CD8-positive, alpha-beta memory T cell (primary cell): ENCODE data around the gene ANAPC2. TPM values are rescaled to one million over a fixed set of nuclear protein-coding genes. Genes with fewer than 3 reads are reported as not detected.

Experiments
- CTCF ChIA-PET: fragments of 350-600 bp; sonication (Branson Sonifier 250); formaldehyde crosslinking; loops from one replicate; lab custom pipeline; 2021; ENCODE audit warnings: antibody characterized with exemption; lab: Charles Lee
- POLR2A ChIA-PET: fragments of 350-600 bp; sonication (Branson Sonifier 250); formaldehyde crosslinking; loops from one replicate; lab custom pipeline; 2021; ENCODE audit warnings: antibody characterized with exemption; lab: Charles Lee
- DNase-seq, 5 donors: peaks; one replicate each; pipeline versions ENCODE4 v3.0.0 to v3.0.0-alpha.2; 2020 to 2022; ENCODE audit warnings: mixed read lengths in 1 of 5
- H3K27ac ChIP-seq: one replicate; pipeline ENCODE4 v1.7.0; 2013; ENCODE audit warnings: low read depth, mild to moderate bottlenecking, low read length, moderate library complexity
- H3K27me3 ChIP-seq: 2 replicates; pipeline ENCODE4 v1.7.0; 2013; ENCODE audit warnings: low read length, mild to moderate bottlenecking; ENCODE audit not compliant: insufficient read depth, poor library complexity, severe bottlenecking
- H3K36me3 ChIP-seq: 2 replicates; pipeline ENCODE4 v1.7.0; 2013; ENCODE audit warnings: mild to moderate bottlenecking, low read length, moderate library complexity; ENCODE audit not compliant: insufficient read depth
- H3K4me1 ChIP-seq: 2 replicates; pipeline ENCODE4 v1.7.0; 2013; ENCODE audit warnings: mild to moderate bottlenecking, low read length, moderate library complexity; ENCODE audit not compliant: insufficient read depth
- H3K4me3 ChIP-seq: 2 replicates; pipeline ENCODE4 v1.7.0; 2013; ENCODE audit warnings: mild to moderate bottlenecking, low read length
- H3K9me3 ChIP-seq: 2 replicates; pipeline ENCODE4 v1.7.0; 2013; ENCODE audit warnings: mild to moderate bottlenecking, low read length
- H3K27ac Mint-ChIP-seq, 8 donors: one replicate each; pipeline ENCODE4 v1.8.0; 2020 to 2021; ENCODE audit warnings: mixed read lengths in 8 of 8, mild to moderate bottlenecking in 6 of 8, inconsistent platforms in 3 of 8, moderate library complexity in 3 of 8
- H3K27me3 Mint-ChIP-seq, 2 donors: one replicate each; pipeline ENCODE4 v1.8.0; 2020 to 2021; ENCODE audit warnings: mixed read lengths in 2 of 2, mild to moderate bottlenecking in 1 of 2, moderate library complexity in 1 of 2
- H3K36me3 Mint-ChIP-seq, 3 donors: one replicate each; pipeline ENCODE4 v1.8.0; 2020 to 2021; ENCODE audit warnings: mixed read lengths in 3 of 3, inconsistent platforms in 1 of 3, mild to moderate bottlenecking in 1 of 3
- H3K4me1 Mint-ChIP-seq, 3 donors: one replicate each; pipeline ENCODE4 v1.8.0; 2020 to 2021; ENCODE audit warnings: mixed read lengths in 3 of 3, inconsistent platforms in 1 of 3, mild to moderate bottlenecking in 1 of 3
- H3K4me3 Mint-ChIP-seq, 7 donors: one replicate each; pipeline ENCODE4 v1.8.0; 2020 to 2021; ENCODE audit warnings: mixed read lengths in 7 of 7, mild to moderate bottlenecking in 6 of 7, moderate library complexity in 4 of 7, inconsistent platforms in 2 of 7
- H3K9me3 Mint-ChIP-seq, 5 donors: one replicate each; pipeline ENCODE4 v1.8.0; 2020 to 2022; ENCODE audit warnings: mixed read lengths in 5 of 5, mild to moderate bottlenecking in 3 of 5, moderate library complexity in 2 of 5, inconsistent platforms in 1 of 5
- polyA plus RNA-seq: library from polyadenylated mRNA; unstranded; fragments of 300-500 nt; fragmentation: Illumina TruSeq; gene quantifications from one replicate; pipeline ENCODE4 v1.2.3, GENCODE V29; 2021
- total RNA-seq, 2 experiments: library from RNA; stranded (reverse); gene quantifications; one replicate each; pipeline ENCODE4 v1.2.3, GENCODE V29; 2021

ANAPC2 gene
- total and polyA plus RNA-seq, 3 experiments from 2014 or later, result 5.4 to 57.0 (median 50.2) TPM

DNA sequence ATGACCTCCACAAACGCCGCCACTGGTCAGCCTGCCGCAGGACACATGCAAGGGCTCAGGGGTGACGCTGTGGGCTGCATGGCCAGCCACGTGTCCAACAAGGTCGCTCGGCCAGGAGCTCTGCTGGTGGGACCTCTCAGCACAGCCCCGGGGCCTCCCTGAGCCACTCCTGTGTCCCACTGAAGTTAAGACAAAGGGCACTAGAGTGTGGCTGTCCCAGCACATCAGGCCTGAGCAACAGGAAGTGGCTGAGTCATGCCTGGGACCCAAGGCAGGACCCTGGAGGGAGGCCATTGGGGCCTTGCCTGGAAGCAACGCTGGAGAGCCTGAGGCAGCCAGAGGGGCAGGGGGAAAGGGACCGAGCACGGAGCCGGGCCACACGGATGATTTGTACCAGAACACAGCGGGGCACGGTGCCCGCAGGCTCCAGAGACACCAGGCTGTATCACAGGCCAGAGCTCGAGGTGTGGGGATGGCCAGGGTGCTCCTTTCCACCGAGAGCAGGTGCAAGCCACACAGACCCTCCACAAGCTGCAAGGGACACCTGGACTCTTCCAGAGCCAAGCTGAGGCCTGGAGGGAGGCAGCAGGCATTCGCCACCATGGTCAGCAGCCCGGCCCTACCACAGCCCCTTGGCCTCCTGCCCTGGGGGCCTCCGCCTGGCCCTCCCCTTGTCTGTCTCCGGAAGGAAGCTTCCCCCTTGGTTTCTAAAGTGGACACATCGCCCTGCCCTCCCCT lies 10.0 kb downstream of the ANAPC2 start:
- no peaks in the 10 kb centered on the region for H3K9me3 Mint-ChIP-seq
- CTCF ChIA-PET, result interaction anchor here (0.9 to 1.5 kb wide), 2 partner anchors 11 to 49 kb away, joined by 3 read pairs; partner anchors contain the start of gene RNF224
- Histone ChIP-seq H3K27ac (no peak overlapping the region), H3K4me1 (no peaks in the 10 kb centered on the region), H3K27me3 (no peaks in the 10 kb centered on the region), H3K9me3 (no peaks in the 10 kb centered on the region), H3K36me3 (peaks cover 6% of the 10 kb centered on the region), H3K4me3 (no peak overlapping the region)
- no peaks in the 10 kb centered on the region for H3K27me3 Mint-ChIP-seq
- POLR2A ChIA-PET, result no interaction called here
- H3K4me1 Mint-ChIP-seq, result peaks cover 0 to 8% (median 2%) of the 10 kb centered on the region in 3 donors
- H3K27ac Mint-ChIP-seq, result peak overlapping the region in 1 of 8 donors; percentile 82
- peaks cover 0 to 54% (median 2%) of the 10 kb centered on the region in 3 donors for H3K36me3 Mint-ChIP-seq
- no peak overlapping the region for H3K4me3 Mint-ChIP-seq
- no peak for DNase-seq

DNA sequence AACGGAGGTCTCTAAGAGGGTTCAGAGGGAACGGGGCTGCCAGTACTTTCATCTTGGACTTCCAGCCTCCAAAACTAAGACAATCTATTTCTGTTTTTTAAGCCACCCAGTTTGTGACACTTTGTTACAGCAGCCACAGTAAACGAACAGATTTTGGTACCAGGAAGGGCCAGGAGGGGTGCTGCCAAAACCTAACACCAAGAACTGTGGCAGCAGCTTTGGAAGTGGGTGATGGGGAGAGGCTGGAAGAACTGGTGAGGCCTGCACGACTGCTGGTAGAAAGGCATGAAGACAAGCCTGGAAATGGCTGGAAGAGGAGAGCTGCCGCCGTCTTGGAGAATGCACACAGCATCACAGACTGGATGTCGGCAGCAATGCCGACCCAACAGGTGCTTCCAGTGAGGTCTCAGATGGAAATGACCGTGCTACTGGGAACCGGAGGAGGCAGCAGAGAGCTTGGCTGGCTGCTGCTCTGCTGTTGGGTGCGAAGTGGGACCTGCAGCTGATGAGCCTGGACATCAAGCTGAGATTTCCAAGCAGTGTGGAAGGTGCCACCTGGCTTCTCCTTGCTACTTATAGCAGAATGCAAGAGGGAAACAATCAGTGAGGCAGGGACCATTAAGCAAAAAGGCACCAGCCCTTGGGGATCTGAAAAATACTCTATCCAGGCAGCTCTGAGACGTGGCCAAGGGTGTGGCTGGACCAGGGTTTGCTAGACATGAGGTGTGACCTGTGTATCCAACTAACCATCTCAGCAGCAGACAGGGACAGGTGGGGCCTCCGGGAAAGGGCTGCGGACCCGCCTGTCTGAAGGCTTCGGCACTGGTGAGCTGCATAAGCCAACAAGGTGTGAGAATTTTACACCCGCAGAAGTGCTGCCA lies 11.8 kb downstream of the ANAPC2 start:
- H3K9me3 ChIP-seq, result no peaks in the 10 kb centered on the region
- no peaks in the 10 kb centered on the region for H3K9me3 Mint-ChIP-seq
- peaks cover 0 to 37% (median 0%) of the 10 kb centered on the region in 3 donors for H3K36me3 Mint-ChIP-seq
- H3K36me3 ChIP-seq, result no peaks in the 10 kb centered on the region
- H3K27me3 ChIP-seq, result no peaks in the 10 kb centered on the region
- H3K27me3 Mint-ChIP-seq, result peaks cover 0 to 3% of the 10 kb centered on the region in 2 donors
- no peak overlapping the region for H3K4me3 ChIP-seq
- no peaks in the 10 kb centered on the region for H3K4me1 ChIP-seq
- no peak for DNase-seq
- H3K4me3 Mint-ChIP-seq, result no peak overlapping the region
- POLR2A ChIA-PET, result interaction anchor here (1.1 kb wide), 2 partner anchors 47 to 49 kb away, joined by 3 to 5 read pairs; no protein-coding TSS in a partner anchor
- no peak overlapping the region for H3K27ac ChIP-seq
- CTCF ChIA-PET, result interaction anchor here (0.7 to 1.4 kb wide), 7 partner anchors 12 to 757 kb away, joined by 3 to 5 read pairs (median 3); partner anchors contain the start of genes ANAPC2, RNF224 and SSNA1
- H3K4me1 Mint-ChIP-seq, result peaks cover 0 to 11% (median 0%) of the 10 kb centered on the region in 3 donors
- peak overlapping the region in 2 of 8 donors; percentile 62 to 79 for H3K27ac Mint-ChIP-seq

DNA sequence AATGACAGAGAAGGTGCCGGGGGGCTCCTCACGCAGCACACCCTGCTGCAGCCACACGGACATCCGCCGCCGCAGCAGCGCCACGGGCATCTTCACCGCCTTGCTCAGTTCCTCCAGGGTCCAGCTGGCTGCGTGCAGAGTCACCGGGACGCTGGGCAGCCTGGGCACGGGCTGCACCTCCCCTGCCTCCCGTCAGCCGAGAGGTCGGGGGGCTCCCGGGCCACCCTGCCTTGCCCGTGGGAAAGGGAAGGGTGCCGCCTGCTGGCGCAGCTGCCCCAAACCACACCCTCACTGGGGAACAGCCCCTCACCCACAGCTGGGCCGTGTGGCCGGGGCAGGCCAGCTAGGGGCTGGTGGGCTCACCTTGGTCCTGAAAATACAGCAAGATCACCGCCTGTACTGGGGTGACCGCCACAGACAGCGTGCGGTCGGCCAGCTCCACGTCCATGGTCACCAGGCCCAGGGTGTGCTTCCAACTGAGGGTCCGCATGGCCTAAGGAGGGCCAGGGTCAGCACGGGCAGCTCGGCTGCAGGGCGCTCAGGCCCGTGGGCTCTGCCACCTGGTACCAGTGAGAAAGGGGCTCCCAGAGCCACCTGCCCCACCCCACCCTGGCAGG lies 12.9 kb downstream of the ANAPC2 start:
- DNase-seq, result no peak
- no peaks in the 10 kb centered on the region for H3K9me3 ChIP-seq
- H3K9me3 Mint-ChIP-seq, result no peaks in the 10 kb centered on the region
- H3K27me3 ChIP-seq, result peaks cover 3% of the 10 kb centered on the region
- peaks cover 0 to 28% (median 0%) of the 10 kb centered on the region in 3 donors for H3K36me3 Mint-ChIP-seq
- CTCF ChIA-PET, result interaction anchor here (0.8 to 1.4 kb wide), 3 partner anchors 26 to 129 kb away, joined by 3 read pairs; no protein-coding TSS in a partner anchor
- POLR2A ChIA-PET, result no interaction called here
- H3K4me3 Mint-ChIP-seq, result no peak overlapping the region
- no peak overlapping the region for H3K4me3 ChIP-seq
- H3K27ac Mint-ChIP-seq, result no peak overlapping the region
- H3K4me1 Mint-ChIP-seq, result peaks cover 0 to 11% (median 0%) of the 10 kb centered on the region in 3 donors
- H3K27me3 Mint-ChIP-seq, result peaks cover 2 to 3% of the 10 kb centered on the region in 2 donors
- H3K27ac ChIP-seq, result no peak overlapping the region
- H3K36me3 ChIP-seq, result no peaks in the 10 kb centered on the region
- H3K4me1 ChIP-seq, result no peaks in the 10 kb centered on the region

DNA sequence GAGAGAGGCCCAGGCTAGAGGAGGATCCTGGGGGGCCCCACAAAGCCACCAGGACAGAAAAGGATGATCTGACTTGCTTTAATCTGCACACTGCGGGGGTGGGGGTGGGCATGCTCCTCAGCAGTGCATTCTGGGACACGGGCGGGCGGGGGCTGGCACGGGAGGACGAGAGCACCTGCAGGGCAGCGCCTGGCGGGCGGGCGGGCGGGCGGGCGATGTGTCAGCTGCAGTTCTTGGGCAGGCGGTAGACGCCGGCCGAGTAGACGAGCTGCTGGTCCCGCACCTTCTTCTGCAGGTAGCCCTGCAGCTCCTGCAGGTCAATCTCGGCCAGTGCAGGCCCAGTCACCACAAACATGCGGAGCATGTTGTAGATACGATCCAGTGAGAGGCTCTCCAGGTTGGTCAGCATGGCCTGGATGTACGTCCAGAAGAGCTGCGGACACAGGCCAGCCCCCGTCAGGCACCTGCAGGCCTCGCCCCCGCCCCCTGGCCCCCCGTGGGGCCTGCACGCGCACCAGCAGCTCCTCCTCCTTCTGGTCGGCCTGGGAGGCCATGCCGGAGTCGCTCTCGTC lies 13.6 kb downstream of the ANAPC2 start:
- peaks cover 3 to 4% of the 10 kb centered on the region in 2 donors for H3K27me3 Mint-ChIP-seq
- ChIA-PET CTCF (interaction anchor here (1.0 to 1.4 kb wide), 3 partner anchors 11 to 28 kb away, joined by 3 read pairs; no protein-coding TSS in a partner anchor), POLR2A (no interaction called here)
- Histone ChIP-seq H3K36me3 (no peaks in the 10 kb centered on the region), H3K27ac (no peak overlapping the region), H3K4me3 (no peak overlapping the region), H3K27me3 (peaks cover 9% of the 10 kb centered on the region), H3K4me1 (no peaks in the 10 kb centered on the region), H3K9me3 (no peaks in the 10 kb centered on the region)
- no peak overlapping the region for H3K4me3 Mint-ChIP-seq
- no peak overlapping the region for H3K27ac Mint-ChIP-seq
- H3K36me3 Mint-ChIP-seq, result peaks cover 0 to 24% (median 0%) of the 10 kb centered on the region in 3 donors
- peaks cover 0 to 11% (median 0%) of the 10 kb centered on the region in 3 donors for H3K4me1 Mint-ChIP-seq
- DNase-seq, result no peak
- no peaks in the 10 kb centered on the region for H3K9me3 Mint-ChIP-seq

DNA sequence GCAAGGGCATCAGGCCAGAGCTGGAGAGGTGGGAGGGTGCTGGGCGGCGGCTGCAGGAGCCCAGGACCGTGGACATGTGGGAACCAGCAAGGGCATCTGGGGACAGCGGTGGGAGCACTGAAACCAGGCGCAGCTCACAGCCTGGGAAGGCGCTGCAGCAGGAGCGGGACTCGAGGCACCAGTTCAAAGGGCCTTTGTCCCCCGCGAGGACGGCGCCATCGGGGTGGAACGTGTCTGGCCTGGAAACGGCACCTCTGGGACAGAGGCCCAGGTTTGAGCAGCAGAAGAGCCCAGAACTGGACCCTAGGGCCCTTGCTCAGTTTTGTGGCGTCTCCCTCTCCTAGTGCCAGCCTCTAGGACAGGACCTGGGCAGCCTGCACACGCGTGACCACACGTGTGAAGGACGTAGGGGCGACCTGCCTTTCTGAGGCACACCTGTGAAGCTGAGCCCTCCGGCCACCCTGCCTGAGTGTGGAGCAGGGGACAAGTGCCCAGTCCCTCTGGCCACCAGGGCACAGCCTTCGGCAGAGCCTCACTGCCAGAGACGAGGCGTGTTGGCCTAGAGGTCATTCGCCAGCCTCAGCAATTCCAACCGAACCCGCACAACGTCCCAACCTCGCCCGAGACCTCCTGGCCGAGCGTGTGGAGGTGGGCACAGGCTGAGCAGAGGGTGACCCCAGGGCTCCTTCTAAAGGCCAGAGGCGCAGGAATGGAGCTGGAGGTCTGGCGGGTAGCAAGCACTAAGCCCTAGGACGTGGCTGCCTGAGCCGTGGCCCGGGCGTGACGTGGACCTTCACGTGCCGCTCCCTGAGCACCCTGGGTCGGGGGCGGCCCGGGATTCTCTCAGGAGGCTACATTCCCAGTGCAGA lies 14.3 kb downstream of the ANAPC2 start:
- Histone ChIP-seq H3K36me3 (no peaks in the 10 kb centered on the region), H3K4me3 (no peak overlapping the region), H3K27me3 (peaks cover 14% of the 10 kb centered on the region), H3K27ac (no peak overlapping the region), H3K9me3 (no peaks in the 10 kb centered on the region), H3K4me1 (no peaks in the 10 kb centered on the region)
- Mint-ChIP-seq H3K4me3 (no peak overlapping the region), H3K27me3 (peaks cover 3 to 4% of the 10 kb centered on the region in 2 donors), H3K4me1 (peaks cover 0 to 11% (median 0%) of the 10 kb centered on the region in 3 donors), H3K36me3 (peaks cover 0 to 17% (median 0%) of the 10 kb centered on the region in 3 donors), H3K27ac (no peak overlapping the region), H3K9me3 (no peaks in the 10 kb centered on the region)
- no peak for DNase-seq
- CTCF ChIA-PET, result interaction anchor here (1.0 to 1.4 kb wide), 3 partner anchors 10 to 28 kb away, joined by 3 read pairs; no protein-coding TSS in a partner anchor
- POLR2A ChIA-PET, result no interaction called here

DNA sequence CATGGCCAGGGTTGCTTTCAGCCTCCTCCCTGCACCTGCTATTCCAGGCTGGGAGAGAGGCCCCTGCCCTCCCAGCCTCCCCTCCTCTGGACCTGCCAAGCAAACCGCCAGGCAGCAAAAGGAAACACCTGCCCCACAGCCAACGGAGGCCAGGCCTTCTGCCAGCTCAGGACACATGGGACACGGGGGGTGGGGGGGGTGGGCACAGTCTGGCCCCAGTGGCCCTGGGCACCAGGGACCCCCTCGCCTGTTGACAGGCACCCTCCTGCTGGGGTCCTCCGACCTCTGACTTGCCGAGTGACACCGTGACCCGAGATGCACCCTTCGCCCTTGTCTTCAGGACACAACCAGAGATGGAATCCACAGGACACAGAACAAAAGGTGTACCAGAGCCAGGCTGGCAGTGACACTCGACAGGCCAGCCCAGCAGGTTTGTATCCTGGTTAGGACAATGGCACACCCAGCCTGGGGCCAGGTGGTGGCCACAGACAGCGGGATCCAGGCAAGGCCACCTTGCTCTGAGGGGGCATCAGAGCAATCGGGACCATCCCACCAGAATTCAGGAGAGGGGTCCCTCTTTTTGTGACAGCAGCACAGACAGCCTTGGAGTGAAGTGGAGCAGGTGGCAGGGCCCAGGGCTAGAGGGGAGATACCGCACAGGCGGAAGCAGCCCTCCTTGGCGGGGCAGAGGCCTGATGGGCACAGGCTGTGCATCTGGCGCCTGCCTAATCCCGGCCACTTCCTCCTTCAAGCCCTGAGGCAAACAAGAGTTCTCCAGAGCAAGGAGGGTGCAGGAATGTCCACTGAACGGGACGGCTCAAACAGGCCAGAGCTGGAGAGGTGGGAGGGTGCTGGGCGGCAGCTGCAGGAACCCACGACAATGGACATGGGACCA lies 15.2 kb downstream of the ANAPC2 start:
- H3K4me1 Mint-ChIP-seq, result peaks cover 0 to 14% (median 0%) of the 10 kb centered on the region in 3 donors
- POLR2A ChIA-PET, result no interaction called here
- Histone ChIP-seq H3K4me1 (no peaks in the 10 kb centered on the region), H3K27ac (no peak overlapping the region), H3K4me3 (no peak overlapping the region), H3K36me3 (no peaks in the 10 kb centered on the region), H3K9me3 (no peaks in the 10 kb centered on the region), H3K27me3 (peaks cover 14% of the 10 kb centered on the region)
- H3K4me3 Mint-ChIP-seq, result peak overlapping the region in 1 of 7 donors; percentile 27
- H3K27me3 Mint-ChIP-seq, result peaks cover 4 to 9% of the 10 kb centered on the region in 2 donors
- CTCF ChIA-PET, result no interaction called here
- no peak overlapping the region for H3K27ac Mint-ChIP-seq
- peaks cover 0 to 1% (median 0%) of the 10 kb centered on the region in 5 donors for H3K9me3 Mint-ChIP-seq
- DNase-seq, result no peak
- H3K36me3 Mint-ChIP-seq, result peaks cover 0 to 13% (median 0%) of the 10 kb centered on the region in 3 donors
